Ishikawa (cell line): ENCODE data around the gene ZNF891.

Source experiments
- CEBPB ChIP-seq: IDR thresholded peaks from 2 replicates; pipeline ENCODE4 v1.6.1; 2012
- EP300 ChIP-seq: IDR thresholded peaks from 2 replicates; pipeline ENCODE4 v1.6.1; 2012; ENCODE audit warnings: borderline replicate concordance
- MAX ChIP-seq: IDR thresholded peaks from 2 replicates; pipeline ENCODE4 v1.6.1; 2012
- NFIC ChIP-seq: IDR thresholded peaks from 2 replicates; pipeline ENCODE4 v1.6.1; 2012
- RAD21 ChIP-seq: IDR thresholded peaks from 2 replicates; pipeline ENCODE4 v1.6.1; 2012; ENCODE audit warnings: low read depth
- REST ChIP-seq: IDR thresholded peaks from 2 replicates; pipeline ENCODE4 v1.6.1; 2012; ENCODE audit warnings: low read depth, mild to moderate bottlenecking
- TAF1 ChIP-seq: IDR thresholded peaks from 2 replicates; pipeline ENCODE4 v1.6.1; 2012; ENCODE audit warnings: low read depth, mild to moderate bottlenecking
- TCF12 ChIP-seq: IDR thresholded peaks from 2 replicates; pipeline ENCODE4 v1.6.1; 2012; ENCODE audit warnings: low read depth
- YY1 ChIP-seq: IDR thresholded peaks from 2 replicates; pipeline ENCODE4 v1.6.1; 2012; ENCODE audit warnings: low read depth
- ZBTB7A ChIP-seq: IDR thresholded peaks from 2 replicates; pipeline ENCODE4 v1.6.1; 2012; ENCODE audit warnings: low read depth

DNA sequence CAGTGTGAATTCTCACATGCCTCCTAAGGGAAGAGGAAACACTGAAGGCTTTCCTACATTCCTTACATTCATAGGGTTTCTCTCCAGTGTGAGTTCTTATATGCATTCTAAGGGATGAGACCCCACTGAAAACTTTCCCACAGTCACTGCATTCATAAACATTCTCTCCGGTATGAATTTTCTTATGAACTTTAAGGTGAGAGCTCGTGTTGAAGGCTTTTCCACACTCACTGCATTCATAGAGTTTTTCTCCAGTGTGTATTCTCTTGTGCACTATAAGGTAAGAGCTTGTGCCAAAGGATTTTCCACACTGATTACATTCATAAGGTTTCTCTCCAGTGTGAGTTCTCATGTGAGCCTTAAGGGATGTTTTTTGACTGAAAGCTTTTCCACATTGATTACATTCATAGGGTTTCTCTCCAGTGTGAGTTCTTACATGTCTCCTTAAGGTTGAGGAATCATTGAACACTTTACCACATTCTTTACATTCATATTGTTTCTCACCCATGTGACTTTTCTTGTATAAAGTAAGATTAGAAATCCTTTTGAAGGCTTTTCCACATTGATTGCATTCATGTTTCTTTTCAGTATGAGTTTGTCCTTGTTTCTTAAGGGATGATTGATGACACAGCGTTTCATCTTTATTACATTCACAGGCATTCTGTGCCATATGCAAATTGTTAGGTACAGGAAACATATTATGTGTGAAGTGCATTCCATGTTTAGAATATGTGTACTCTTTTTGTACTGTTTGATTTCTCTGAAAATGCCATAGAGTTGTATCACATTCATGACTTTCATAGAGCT, 9.5 kb downstream of the ZNF891 start:
- no peak for TF ChIP-seq REST
- no peak for TF ChIP-seq RAD21
- no peak for TF ChIP-seq CEBPB
- TF ChIP-seq ZBTB7A = no peak
- TF ChIP-seq EP300 = no peak
- TF ChIP-seq YY1 = no peak
- no peak for TF ChIP-seq TAF1
- TF ChIP-seq TCF12 = no peak
- TF ChIP-seq MAX = no peak
- no peak for TF ChIP-seq NFIC
